CD4-positive, alpha-beta T cell treated with Interleukin-10 for 1 hour (primary cell): ENCODE results near the gene SAPCD2.
A peak's percentile ranks its signal among the peaks of the same experiment; 100 is the strongest.
"Not testable (repeated sequence)": the region's sequence is repeated elsewhere in the genome, so short reads cannot be mapped to it uniquely, and the experiment has no call there.

Experiments used
- DNase-seq: peaks from one replicate; pipeline ENCODE4 v3.0.0-alpha.2; 2020

Gene SAPCD2

DNA sequence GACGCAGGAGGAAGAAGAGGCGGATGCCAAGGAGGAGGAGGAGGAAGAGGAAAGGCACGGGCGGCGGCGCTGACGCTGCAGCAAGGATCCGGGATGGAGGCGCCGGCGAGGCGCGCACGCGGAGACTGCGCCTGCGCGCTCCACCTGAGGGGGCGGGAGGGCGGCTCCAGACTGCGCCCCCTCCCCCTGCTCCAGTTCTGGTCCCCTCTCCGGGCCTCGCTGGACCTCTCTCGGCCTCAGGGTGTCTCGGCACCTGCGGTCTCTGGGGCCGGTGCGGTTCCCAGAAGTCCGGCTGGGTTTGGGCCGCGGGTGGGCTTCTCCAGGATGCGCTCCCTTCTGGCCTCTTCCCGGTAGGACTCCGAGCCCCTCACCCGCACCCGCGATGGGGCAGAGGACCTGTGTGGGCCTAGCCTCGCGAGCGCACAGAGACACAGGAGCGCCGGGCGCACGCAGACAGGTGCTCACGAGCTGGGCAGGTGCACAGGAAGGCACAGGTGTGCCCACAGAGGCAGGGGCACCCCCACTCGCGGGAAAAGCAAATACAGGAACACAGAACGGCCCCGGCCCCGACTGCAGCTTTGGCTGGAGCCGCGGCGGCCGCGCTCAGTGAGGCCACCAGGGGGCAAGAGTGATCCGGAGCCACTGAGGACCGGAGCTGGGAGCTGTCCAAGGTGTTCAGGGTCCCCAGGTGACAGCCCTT is 24.1 kb downstream of the SAPCD2 start, which contains the start of gene NPDC1:
TSS of gene NPDC1 (minus strand) at position 90 of the 700 bp plus-strand sequence. CDS start 188 bp downstream, outside the sequence.
- peak; percentile 86 for DNase-seq

DNA sequence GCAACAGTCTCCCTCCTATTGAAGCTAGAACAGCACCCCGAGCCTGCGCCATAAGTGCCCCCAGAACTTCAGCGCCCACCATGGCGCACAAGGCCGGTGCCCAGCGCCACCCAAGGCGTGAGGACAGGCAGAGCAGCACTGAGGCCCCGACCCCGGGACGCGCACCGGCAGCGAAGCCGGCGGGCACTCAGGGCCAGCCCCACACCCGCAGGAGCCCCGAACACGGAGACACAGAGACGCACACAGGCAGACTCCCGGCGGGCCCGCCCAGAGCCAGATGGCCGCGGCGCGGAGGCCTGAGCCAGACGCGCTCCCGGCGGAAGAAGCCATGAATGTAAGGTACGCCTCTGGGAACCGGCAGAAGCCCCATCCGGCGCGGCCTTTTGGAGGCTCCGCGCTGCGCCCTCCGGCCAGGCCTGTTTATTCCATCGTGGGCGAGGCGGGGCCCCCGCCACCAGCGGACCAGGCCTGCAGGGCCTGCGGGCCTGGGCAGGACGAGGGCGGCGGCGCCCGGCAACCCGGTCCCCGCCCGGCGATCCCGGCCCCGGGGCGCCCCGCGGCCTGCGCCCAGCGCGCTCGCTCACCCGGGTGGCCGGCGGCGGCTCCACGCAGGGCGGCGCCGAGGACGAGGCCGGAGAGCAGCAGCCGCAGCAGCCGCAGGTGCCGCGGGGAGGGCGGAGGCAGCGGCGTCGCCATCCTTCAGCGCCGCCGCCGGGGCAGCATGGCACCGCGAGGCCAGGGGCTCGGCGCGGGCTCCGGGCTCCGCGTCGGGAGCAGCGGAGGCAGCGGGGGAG is 24.9 kb downstream of the SAPCD2 start:
- no peak for DNase-seq

DNA sequence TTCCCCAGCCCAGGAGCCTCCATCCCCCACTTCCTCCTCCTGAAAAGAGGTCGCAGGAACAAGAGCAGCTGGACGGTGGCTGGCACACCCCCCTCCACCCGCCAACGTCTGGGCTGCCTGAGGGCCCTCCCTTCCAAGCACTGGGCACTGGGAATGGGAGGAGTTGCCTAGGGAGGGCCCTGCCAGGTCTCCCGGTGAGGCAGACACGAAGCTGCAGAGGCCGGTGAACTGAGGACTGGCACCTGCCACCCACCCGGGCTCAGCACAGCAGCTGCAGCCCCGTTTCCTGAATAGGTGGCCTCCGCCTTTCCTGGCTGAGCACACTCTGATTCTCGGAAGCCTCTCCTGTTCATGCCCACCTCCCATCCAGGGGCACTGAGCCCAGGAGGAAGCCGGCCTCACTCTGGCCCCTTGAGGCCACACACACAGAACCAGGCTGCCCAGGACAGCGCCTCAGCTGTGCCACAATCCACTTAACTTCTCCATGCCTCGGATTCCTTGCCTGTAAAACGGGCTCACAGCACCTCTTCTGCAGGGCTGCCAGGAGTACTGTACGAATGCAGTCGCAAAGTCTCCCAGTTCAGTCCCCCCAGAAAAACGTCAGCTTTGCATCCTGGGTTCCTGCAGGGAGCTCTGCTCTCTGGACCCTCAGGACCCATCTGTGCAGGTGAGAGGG is 25.7 kb downstream of the SAPCD2 start:
- DNase-seq: no peak

DNA sequence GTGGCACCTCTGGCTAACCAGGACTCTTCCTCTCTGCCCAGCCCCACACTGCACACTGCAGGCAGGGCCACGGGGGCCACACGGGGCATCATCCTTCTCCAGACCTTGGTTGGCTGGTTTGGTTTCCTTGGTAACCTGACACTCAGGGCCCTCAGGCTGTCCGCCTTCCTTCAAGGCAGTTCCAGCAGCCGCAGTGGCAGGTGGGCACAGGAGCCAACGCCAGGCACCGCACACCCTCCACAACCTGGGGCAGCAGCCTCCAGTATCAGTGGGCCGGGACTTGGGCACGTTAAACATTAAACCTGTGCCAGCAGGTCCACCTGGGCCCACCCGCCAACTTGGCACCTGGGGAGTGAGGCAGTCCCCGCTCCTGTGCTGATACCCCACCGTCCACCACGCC is 26.3 kb downstream of the SAPCD2 start:
- DNase-seq: no peak

DNA sequence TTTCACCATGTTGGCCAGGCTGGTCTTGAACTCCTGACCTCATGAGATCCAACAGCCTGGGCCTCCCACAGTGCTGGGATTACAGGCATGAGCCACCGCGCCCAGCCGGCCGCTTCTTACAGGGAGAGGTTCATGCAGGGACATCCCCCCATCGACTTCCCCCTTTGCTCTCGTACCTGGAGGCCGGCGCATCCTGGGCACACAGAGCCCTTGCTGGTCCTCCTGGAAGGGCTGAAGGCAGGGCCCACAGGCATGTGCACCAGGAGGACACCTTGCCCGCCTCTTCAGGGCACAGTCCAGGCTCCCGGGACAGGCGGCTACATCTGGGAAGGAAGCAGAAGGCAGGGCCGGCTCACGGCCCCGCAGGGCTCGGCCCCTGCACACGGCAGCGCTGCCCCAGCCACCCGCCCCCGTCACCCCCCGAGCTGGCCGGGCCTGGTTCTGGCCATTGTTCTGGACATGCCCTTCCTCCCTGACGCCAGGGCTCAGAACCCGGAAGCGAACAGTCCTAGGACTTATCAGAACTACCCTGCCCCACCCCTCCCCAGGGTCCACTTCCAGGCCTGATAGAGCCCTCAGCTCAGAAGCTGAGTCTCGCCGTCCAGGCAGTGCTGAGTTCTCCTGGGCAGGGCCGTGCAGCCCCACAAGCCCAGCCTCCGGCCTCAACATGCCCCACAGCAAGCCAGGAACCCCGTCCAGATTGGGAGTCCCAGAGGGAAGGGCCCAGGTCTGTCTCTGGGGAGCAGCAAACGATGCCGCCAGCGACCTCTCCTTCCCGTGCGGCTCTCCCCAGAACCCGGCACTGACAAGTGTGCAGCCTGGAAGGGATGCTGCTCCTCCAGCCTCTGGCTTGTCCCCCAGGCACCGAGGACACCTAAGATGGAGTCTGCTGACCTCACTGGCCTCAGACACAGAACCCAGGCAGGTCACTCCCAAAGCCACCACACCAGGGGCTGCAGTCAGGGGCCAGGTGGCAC is 27.3 kb downstream of the SAPCD2 start:
- no peak for DNase-seq

DNA sequence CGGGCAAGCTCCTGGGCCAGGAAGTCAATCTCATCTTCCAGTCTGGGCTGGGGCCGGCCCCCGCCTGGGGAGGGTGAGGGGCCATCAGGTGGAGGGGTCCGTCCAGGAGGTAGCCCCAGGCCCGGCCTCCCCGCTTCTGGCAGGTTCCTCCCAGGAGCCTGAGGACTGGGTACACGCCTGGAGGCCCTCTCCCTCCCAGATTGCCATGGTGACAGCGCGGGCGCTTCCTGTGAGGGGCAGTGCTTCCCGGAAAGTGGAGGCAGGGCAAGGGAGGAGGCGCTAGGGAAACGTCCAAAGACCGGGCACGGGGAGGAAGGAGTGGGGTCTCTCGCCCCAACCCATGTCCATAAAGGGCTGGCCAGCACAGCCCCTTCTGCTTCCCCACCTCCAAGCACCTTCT is 29.2 kb downstream of the SAPCD2 start:
- DNase-seq: no peak

DNA sequence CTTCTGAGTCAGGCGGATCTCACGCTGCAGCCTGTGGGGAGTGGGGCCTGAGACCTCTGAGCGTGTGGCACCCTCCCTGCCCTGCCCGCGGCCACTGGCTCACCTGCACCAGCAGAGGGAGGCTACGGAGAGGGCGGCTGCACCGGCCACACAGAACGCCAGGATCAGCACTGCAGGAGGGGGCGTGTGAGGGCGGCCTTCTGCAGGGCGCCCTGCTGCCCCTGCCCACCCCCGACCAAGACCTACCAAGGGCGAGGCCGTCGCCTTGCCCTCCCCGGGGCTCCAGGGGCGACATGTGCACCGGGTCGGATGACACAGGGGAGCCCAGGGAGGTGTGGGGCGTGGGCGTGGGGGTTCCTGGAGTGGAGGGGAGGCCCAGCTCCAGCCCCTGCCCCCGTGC is 29.8 kb downstream of the SAPCD2 start:
- DNase-seq: no peak

DNA sequence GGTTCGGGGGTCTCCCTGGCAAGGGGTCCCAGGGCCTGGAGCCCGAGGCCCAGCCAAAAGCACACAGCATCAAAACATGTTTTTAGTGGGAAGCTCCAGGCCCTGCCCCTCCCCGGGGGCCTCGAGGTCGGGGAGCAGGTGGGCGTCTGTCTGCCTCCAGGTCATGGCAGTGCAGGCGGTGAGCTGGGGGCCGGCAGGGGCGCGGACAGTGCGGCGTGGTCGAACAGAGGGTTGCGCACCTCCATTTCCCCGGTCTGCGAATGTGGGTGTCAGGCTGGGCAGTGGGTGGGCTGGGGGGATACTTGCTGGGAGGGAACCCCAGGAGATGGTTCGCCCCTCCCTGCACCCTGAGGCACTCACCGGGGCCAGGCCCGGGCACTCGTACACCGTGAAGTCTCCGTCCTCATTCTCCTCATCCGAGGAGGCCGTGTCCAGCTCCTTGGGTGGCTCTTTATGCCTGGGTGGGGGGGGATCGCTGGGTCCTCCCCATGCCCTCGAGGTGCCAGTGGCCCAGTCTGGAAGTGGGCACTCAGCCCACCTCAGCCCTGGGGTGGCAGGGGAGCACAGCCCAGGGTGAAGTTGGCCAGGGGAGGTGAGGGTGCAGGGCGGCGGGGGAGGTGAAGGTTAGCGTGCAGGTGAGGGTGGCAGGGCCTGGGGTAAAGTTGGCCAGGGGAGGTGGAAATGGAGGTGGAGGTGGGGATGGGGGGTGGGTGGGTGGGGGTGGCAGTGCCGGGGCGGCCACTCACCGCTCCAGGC is 30.6 kb downstream of the SAPCD2 start:
- DNase-seq: no peak

DNA sequence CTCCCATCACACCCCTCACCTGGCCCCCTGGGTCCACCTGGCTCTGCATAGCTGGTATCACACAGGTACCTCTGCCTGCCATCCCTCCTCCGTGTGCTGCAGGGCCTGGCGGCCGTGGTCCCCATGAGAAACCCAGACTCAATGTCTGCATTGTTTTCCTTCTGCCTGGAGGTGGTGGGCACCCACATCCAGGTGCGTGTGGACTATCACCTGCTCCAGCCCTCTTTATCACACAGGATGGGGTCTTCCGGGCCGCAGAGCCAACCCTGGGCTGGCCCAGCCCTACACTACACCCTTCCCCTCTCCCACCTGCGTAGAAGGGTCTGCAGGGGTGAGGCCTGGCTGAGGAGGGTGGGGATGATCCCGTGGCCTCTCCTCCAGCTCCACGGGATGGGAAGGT is 31.4 kb downstream of the SAPCD2 start:
- no peak for DNase-seq

DNA sequence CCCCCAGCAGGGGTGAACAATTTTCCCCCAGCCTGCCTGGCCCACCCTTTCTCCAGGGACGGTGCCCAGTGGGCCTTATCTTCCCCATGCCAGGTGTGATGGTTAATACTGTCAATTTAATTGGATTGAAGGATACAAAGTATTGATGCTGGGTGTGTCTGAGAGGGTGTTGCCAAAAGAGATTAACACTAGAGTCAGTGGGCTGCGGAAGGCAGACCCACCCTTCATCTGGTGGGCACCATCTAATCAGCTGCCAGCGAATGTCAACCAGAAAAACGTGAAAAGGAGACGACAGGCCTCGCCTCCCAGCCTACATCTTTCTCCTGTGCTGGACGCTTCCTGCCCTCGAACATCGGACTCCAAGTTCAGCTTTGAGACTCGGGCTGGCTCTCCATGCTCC is 32.9 kb downstream of the SAPCD2 start:
- no peak for DNase-seq

DNA sequence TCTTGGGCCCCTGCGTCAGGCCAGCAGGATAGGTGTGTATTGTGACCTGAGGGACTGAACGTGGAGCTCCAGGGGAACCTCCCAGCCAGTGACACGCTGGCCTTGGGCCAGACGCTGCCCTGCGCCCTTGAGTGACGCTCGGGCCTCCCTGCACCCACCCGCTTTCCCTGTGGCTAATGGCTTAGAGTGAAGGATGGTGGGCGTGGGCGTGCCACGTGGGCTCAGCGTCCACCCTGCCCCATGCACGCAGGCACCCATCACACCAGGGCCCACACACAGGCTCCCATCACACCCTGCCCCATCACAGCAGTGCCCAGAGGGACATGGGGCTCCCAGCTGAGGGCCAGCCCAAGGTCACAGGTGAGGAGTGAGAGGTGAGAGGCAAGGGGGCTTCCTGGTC is 33.3 kb downstream of the SAPCD2 start:
- DNase-seq: no peak

DNA sequence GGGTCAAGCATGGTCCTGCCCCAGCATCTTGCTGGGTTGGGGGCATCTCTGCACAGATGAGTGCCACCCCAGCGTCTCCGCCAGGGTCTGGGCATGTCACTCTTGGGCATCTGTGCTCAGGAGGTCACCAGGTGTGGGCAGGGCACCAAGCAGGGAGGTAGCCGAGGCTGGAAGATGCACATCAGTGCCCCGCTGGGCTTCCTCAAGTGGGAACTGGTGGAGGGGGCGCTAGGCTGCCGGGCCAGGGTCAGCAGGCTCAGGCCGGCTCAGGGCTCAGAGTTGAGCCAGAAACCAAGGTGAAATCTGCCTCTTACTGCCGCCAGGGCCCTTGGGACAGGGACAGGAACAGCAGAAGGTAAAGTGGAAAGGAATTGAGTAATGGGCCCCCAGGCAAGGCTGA is 34.4 kb downstream of the SAPCD2 start:
- no peak for DNase-seq

DNA sequence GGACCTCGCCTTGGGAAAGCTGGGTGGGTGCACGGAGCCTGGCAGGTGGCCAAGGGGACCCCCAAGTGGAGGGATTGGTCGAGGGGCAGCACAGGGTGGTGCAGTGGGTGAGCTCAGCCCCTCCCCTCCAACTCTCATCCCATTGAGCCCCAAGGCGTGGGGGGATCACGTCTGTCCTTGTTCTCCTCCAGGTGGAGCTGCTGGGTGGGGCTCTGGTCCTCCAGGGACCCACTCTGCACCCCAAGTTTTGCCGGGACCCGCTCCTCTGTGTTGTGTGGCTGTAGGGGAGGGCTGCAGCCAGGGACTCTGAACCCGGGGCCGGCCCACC is 34.9 kb downstream of the SAPCD2 start:
- DNase-seq: no peak

DNA sequence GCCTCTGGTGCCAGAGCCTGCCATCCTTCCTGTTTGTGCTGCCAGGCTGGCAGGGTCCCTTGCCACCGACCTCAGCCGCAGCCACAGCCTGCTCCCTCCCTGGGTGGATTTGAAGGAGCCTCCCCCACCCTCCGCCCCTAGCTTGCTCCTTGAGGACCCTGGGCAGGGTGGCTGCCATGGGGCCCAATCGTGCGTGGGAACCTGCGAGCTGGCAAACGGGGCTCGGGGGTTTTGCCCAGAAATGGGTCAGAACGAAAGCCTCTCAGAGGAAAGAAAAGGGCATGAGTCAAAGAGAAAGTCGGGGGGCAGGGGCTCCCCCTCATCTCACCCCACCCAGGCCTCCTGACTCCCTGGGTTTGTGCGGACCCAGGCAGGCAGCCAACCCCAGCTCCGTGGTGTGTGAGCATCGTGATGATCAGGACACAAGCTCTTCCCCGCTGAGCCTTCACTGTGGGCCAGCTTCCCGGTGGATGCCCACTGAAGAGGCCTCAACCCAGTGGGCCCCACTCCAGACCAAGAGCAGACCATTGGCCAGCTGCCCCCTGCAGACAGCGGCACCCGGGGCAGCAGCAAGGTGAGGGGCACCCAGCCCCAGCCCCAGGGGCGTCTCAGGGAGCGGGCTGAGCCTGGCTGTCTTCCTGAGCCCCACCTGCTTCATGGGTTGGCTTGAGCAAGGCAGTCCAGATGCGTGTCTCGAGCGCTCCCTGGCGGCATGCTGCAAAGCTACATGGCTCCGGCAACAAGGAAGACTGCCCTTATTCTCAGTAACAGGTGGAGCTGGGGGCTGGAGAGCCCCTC is 35.4 kb downstream of the SAPCD2 start:
- peak; percentile 89 for DNase-seq

DNA sequence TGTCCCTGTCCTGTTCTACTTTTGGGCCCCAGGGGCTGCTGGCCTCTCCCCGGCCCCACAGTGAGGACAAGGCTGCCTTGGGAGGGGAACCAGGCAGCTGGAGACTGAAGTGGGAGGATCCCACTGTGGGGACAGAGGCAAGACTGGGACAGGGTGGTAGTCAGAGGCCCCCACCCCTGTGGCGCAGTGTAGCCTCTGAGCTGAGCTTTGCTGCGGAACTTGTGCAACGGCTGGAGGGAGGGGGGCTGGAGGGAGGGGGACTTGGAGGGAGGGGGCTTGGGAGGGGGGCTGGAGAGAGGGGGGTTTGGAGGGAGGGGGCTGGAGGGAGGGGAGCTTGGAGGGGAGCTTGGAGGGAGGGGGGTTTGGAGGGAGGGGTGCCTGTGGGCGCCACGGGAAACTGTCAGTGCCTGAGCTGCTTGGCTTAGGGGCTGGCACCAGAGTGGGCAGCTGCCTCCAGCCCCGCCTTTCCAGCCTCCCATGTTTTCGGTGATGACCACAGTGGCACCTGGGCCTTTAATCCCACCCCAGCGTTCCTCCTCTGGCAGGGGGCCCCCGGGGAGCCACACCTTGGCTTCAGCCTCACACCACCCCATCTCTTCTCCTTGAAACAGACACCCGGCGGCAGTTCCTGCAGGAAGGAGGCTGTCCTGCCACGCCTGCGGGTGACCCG is 36.2 kb downstream of the SAPCD2 start:
- no peak for DNase-seq

DNA sequence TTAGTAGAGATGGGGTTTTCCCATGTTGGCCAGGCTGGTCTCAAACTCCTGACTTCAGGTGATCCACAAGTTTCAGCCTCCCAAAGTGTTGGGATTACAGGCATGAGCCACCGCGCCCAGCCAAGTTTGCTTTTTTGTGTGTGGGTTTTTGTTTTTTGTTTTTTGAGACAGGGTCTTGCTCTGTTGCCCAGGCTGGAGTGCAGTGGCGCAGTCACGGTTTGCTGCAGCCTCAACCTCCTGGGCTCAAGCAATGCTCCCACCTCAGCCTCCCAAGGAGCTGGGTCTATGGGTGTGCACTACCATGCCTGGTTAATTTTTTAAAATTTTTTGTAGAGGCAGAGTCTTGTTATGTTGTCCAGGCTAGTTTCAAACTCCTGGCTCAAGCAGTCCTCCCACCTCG is 36.9 kb downstream of the SAPCD2 start:
- DNase-seq: not testable (repeated sequence)

DNA sequence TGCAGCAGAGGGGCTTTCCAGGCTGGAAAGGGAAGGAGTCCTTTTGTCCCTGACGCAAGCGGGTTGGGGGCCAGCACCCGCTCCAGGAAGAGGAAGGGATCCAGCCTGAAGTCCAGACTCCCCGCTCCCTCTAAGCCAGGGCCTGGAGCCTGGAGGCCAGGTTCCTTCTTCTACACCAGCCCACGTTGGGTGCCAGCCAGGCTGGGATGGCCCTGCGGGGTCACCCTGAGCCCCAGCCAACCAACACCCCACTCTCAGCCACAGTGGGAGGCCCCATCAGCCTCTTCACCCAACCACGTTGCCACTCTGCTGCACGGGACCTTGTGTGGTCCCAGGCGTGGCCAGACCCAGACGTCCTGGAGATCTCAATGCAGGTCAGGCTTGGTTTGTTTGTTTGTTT is 37.5 kb downstream of the SAPCD2 start:
- no peak for DNase-seq

DNA sequence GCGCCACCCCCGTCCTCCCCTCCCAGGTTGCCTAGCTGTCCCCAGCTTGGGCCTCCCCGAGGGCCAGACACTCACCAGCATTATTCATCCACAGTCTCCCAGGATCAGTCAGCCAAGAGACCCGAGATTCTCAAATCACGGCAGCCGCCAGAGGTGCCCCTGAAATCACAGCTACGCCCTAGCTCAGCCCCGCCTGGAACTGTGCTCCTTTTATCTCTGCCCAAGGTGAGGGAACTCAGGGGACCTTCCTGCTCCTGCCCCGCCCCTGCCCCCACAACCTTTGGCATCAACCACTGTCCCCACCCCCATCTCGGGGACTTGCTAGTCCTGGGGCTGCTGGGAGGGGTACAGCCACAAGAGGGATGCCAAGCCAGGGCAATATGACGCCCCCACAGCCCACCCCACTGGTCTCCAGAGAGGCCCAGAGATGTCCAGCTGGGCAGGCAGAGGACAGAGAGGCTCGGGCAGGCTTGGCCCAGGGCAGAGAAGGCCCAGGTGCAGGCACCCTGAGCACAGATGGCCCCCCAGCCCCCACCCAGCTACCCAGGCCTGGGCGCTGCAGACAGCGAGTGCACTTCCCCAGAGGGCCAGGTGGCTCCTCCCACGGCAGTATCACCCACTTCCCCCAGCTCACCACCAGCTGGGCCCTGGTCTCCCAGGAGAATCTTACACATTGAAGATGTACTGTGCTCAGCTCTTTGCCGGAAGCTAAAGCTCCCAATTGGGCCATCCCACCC is 38.3 kb downstream of the SAPCD2 start, which contains the start of gene FUT7:
TSS of gene FUT7 (minus strand) at position 185 of the 737 bp plus-strand sequence. CDS start at position 88, 97 bp downstream.
- peak; percentile 54 for DNase-seq
